Measurements from ENCODE around the gene SPINK6. TPM values are rescaled to one million over a fixed set of nuclear protein-coding genes. Genes with fewer than 3 reads are reported as not detected.

SPINK6 gene
- total RNA-seq, 3 donors from 2014 or later: not detected

- DNase-seq (ENCODE audit: low spot score in 2 of 2): no peak
- TF ChIP-seq POLR2AphosphoS5 (IDR thresholded peaks at IDR 0.05) (no peak), CTCF (IDR thresholded peaks at IDR 0.05) (no peak), POLR2A (IDR thresholded peaks at IDR 0.05) (no peak)
- no peaks in the 10 kb centered on the region for H3K9me3 ChIP-seq
- no peaks in the 10 kb centered on the region for H3K36me3 ChIP-seq
- intact Hi-C loops (cut with DNase I; ENCODE audit: low total_unique reads): no loop called here
- H3K27me3 ChIP-seq: no peaks in the 10 kb centered on the region
- no peak overlapping the region for H3K27ac ChIP-seq
- no peak overlapping the region for H3K4me3 ChIP-seq
- no peaks in the 10 kb centered on the region for H3K4me1 ChIP-seq
Measured at GRCh38 chr5:148230240-148230639, 27.4 kb downstream of the SPINK6 start.

GRCh38 chr5:148237785-148238417 lies 35.1 kb downstream of the SPINK6 start:
- intact Hi-C loops (cut with DNase I; ENCODE audit: low total_unique reads): no loop called here
- H3K27ac ChIP-seq: no peak overlapping the region
- no peak for TF ChIP-seq CTCF (IDR thresholded peaks at IDR 0.05)
- no peak for TF ChIP-seq POLR2AphosphoS5 (IDR thresholded peaks at IDR 0.05)
- no peak for TF ChIP-seq POLR2A (IDR thresholded peaks at IDR 0.05)

GRCh38 chr5:148238418-148238794 lies 35.6 kb downstream of the SPINK6 start, which contains the start of gene MARCOL:
Gene MARCOL (plus strand): TSS chr5:148238525. CDS start chr5:148238598, 73 bp downstream.
- DNase-seq (ENCODE audit: low spot score in 2 of 2): no peak
- TF ChIP-seq POLR2A (IDR thresholded peaks at IDR 0.05): no peak
- TF ChIP-seq POLR2AphosphoS5 (IDR thresholded peaks at IDR 0.05): no peak
- TF ChIP-seq CTCF (IDR thresholded peaks at IDR 0.05): no peak
- no peaks in the 10 kb centered on the region for H3K27me3 ChIP-seq
- intact Hi-C loops (cut with DNase I; ENCODE audit: low total_unique reads): no loop called here
- H3K27ac ChIP-seq: no peak within 1 kb of the TSS
- no peaks in the 10 kb centered on the region for H3K36me3 ChIP-seq
- H3K4me1 ChIP-seq: no peaks in the 10 kb centered on the region
- no peak within 1 kb of the TSS for H3K4me3 ChIP-seq
- no peaks in the 10 kb centered on the region for H3K9me3 ChIP-seq

More at GRCh38 chr5:148237785-148238417, 35.1 kb downstream of the SPINK6 start:
- no peaks in the 10 kb centered on the region for H3K27me3 ChIP-seq
- DNase-seq (ENCODE audit: low spot score in 2 of 2): no peak
- no peak overlapping the region for H3K4me3 ChIP-seq
- H3K9me3 ChIP-seq: no peaks in the 10 kb centered on the region
- H3K36me3 ChIP-seq: no peaks in the 10 kb centered on the region
- H3K4me1 ChIP-seq: no peaks in the 10 kb centered on the region

- TF ChIP-seq POLR2A (IDR thresholded peaks at IDR 0.05) (no peak), CTCF (IDR thresholded peaks at IDR 0.05) (no peak), POLR2AphosphoS5 (IDR thresholded peaks at IDR 0.05) (no peak)
- intact Hi-C loops (cut with DNase I; ENCODE audit: low total_unique reads): no loop called here
- no peaks in the 10 kb centered on the region for H3K4me1 ChIP-seq
- no peak for DNase-seq (ENCODE audit: low spot score in 2 of 2)
- no peak overlapping the region for H3K27ac ChIP-seq
- no peaks in the 10 kb centered on the region for H3K36me3 ChIP-seq
- H3K27me3 ChIP-seq: no peaks in the 10 kb centered on the region
- no peak overlapping the region for H3K4me3 ChIP-seq
- no peaks in the 10 kb centered on the region for H3K9me3 ChIP-seq
Measured at GRCh38 chr5:148248894-148249293, 46.1 kb downstream of the SPINK6 start.

GRCh38 chr5:148255456-148255855 lies 52.6 kb downstream of the SPINK6 start:
- Histone ChIP-seq H3K4me1 (no peaks in the 10 kb centered on the region), H3K27ac (no peak overlapping the region), H3K4me3 (no peak overlapping the region), H3K9me3 (peaks cover 15 to 39% of the 10 kb centered on the region in 2 donors), H3K27me3 (no peaks in the 10 kb centered on the region), H3K36me3 (no peaks in the 10 kb centered on the region)
- DNase-seq (ENCODE audit: low spot score in 2 of 2): no peak
- intact Hi-C loops (cut with DNase I; ENCODE audit: low total_unique reads): no loop called here
- TF ChIP-seq CTCF (IDR thresholded peaks at IDR 0.05) (no peak), POLR2A (IDR thresholded peaks at IDR 0.05) (no peak), POLR2AphosphoS5 (IDR thresholded peaks at IDR 0.05) (no peak)
